Muscle layer of colon (tissue), 2 donors: ENCODE measurements around the gene TOE1.
A peak's percentile ranks its signal among the peaks of the same experiment; 100 is the strongest.

Experiments used
- H3K27ac ChIP-seq: one replicate; pipeline ENCODE4 v1.7.0; 2013; ENCODE audit warnings: low read depth, mild to moderate bottlenecking, low read length, moderate library complexity
- H3K27me3 ChIP-seq, 2 donors: one replicate each; pipeline ENCODE4 v1.7.0; 2013; ENCODE audit warnings: low read length in 2 of 2, mild to moderate bottlenecking in 2 of 2; ENCODE audit not compliant: insufficient read depth in 2 of 2, control insufficient read depth in 1 of 2
- H3K36me3 ChIP-seq: one replicate; pipeline ENCODE4 v1.7.0; 2013; ENCODE audit warnings: mild to moderate bottlenecking, low read length; ENCODE audit not compliant: insufficient read depth
- H3K4me1 ChIP-seq: one replicate; pipeline ENCODE4 v1.7.0; 2013; ENCODE audit warnings: mild to moderate bottlenecking, low read length; ENCODE audit not compliant: insufficient read depth
- H3K4me3 ChIP-seq, 2 donors: one replicate each; pipeline ENCODE4 v1.7.0; 2013; ENCODE audit warnings: low read length in 2 of 2, low read depth in 1 of 2, mild to moderate bottlenecking in 1 of 2, moderate library complexity in 1 of 2
- H3K9ac ChIP-seq: one replicate; pipeline ENCODE4 v1.7.0; 2013; ENCODE audit warnings: low read length
- H3K9me3 ChIP-seq: one replicate; pipeline ENCODE4 v1.7.0; 2013; ENCODE audit warnings: mild to moderate bottlenecking, low read length
- donor health status: abdominal sarcoma.
- donor health status: Adenocarcinoma of cecum.

The TOE1 gene

GRCh38 chr1:45305231-45305630 lies 34.7 kb upstream of the TOE1 start:
- Histone ChIP-seq H3K27me3 (no peaks in the 10 kb centered on the region), H3K27ac (no peak overlapping the region), H3K36me3 (no peaks in the 10 kb centered on the region), H3K4me3 (no peak overlapping the region), H3K4me1 (peaks cover 10% of the 10 kb centered on the region), H3K9me3 (no peaks in the 10 kb centered on the region), H3K9ac (no peak overlapping the region)

GRCh38 chr1:45306319-45306718 lies 33.7 kb upstream of the TOE1 start:
- Histone ChIP-seq H3K9me3 (no peaks in the 10 kb centered on the region), H3K4me3 (no peak overlapping the region), H3K4me1 (peaks cover 10% of the 10 kb centered on the region), H3K27me3 (no peaks in the 10 kb centered on the region), H3K9ac (no peak overlapping the region), H3K36me3 (no peaks in the 10 kb centered on the region), H3K27ac (no peak overlapping the region)

GRCh38 chr1:45306905-45307304 lies 33.1 kb upstream of the TOE1 start:
- H3K9me3 ChIP-seq: no peaks in the 10 kb centered on the region
- peaks cover 10% of the 10 kb centered on the region for H3K4me1 ChIP-seq
- no peak overlapping the region for H3K27ac ChIP-seq
- no peak overlapping the region for H3K4me3 ChIP-seq
- no peak overlapping the region for H3K9ac ChIP-seq
- no peaks in the 10 kb centered on the region for H3K36me3 ChIP-seq
- H3K27me3 ChIP-seq: no peaks in the 10 kb centered on the region

DNA sequence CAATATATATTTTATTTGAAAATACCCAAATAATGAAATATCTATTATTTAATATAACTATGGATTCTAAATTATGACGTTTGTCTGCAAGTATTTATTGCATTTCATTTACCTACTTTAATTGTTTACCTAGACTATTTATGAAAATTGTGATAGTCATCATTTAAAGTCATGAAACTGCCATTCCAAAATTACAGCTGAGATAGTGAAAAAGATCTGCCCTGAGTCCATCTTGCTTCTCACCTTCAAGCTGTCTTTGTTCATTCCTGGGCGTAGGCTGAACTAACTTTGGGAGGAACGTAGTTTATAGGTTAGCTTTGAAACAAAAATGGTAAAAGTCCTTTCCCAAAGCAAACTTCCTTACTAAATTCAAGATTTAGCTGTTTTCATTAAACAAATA lies 25.7 kb upstream of the TOE1 start:
- no peaks in the 10 kb centered on the region for H3K9me3 ChIP-seq
- no peaks in the 10 kb centered on the region for H3K4me1 ChIP-seq
- no peak overlapping the region for H3K4me3 ChIP-seq
- no peak overlapping the region for H3K27ac ChIP-seq
- no peak overlapping the region for H3K9ac ChIP-seq
- no peaks in the 10 kb centered on the region for H3K27me3 ChIP-seq
- H3K36me3 ChIP-seq: no peaks in the 10 kb centered on the region

- Histone ChIP-seq H3K4me1 (no peaks in the 10 kb centered on the region), H3K9ac (no peak overlapping the region), H3K27ac (no peak overlapping the region), H3K36me3 (no peaks in the 10 kb centered on the region), H3K9me3 (no peaks in the 10 kb centered on the region), H3K4me3 (no peak overlapping the region), H3K27me3 (no peaks in the 10 kb centered on the region)
Measured at GRCh38 chr1:45317166-45317565, 22.8 kb upstream of the TOE1 start.

GRCh38 chr1:45319761-45320160 lies 20.2 kb upstream of the TOE1 start:
- Histone ChIP-seq H3K9me3 (no peaks in the 10 kb centered on the region), H3K27me3 (no peaks in the 10 kb centered on the region), H3K4me1 (no peaks in the 10 kb centered on the region), H3K27ac (no peak overlapping the region), H3K36me3 (no peaks in the 10 kb centered on the region), H3K4me3 (no peak overlapping the region), H3K9ac (no peak overlapping the region)

- H3K4me1 ChIP-seq: peaks cover 3% of the 10 kb centered on the region
Measured at GRCh38 chr1:45321444-45321843, 18.5 kb upstream of the TOE1 start.

GRCh38 chr1:45322486-45323040 lies 17.4 kb upstream of the TOE1 start:
- no peak overlapping the region for H3K27ac ChIP-seq
- H3K9me3 ChIP-seq: no peaks in the 10 kb centered on the region
- peaks cover 5% of the 10 kb centered on the region for H3K4me1 ChIP-seq
- H3K27me3 ChIP-seq: peaks cover 0 to 2% of the 10 kb centered on the region in 2 donors
- no peak overlapping the region for H3K9ac ChIP-seq
- no peak overlapping the region for H3K4me3 ChIP-seq
- no peaks in the 10 kb centered on the region for H3K36me3 ChIP-seq

More at GRCh38 chr1:45321444-45321843, 18.5 kb upstream of the TOE1 start:
- no peaks in the 10 kb centered on the region for H3K9me3 ChIP-seq
- no peaks in the 10 kb centered on the region for H3K27me3 ChIP-seq
- H3K36me3 ChIP-seq: no peaks in the 10 kb centered on the region
- no peak overlapping the region for H3K9ac ChIP-seq
- no peak overlapping the region for H3K4me3 ChIP-seq
- no peak overlapping the region for H3K27ac ChIP-seq

DNA sequence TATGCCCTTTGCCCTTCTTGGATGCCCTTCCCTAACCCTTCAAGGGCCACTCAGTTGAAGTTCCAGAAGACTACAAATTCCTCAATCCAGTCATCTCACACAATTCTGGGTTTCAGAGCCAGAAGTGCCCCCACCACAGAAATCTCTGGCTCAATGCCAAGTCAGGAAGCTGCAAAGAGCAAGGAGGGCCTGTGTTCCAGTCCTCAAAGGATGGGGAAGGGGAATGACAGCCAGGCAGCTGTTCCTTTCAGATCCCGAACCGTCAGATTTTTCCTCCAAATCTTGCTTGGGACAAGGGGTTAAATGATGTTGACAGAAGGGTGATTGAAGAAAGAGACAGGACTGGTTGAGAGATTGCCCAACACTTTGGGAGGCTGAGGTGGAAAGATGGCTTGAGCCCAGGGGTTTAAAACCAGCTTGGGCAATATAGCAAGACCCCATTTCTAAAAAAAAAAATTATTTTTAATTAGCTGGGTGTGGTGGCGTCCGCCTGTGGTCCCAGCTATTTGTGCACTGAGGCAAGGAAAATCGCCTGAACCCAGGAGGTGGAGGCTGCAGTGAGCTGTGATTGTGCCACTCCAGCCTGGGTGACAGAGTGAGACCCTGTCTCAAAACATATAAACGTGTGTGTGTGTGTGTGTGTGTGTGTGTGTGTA lies 14.0 kb upstream of the TOE1 start:
- Histone ChIP-seq H3K4me1 (peaks cover 5% of the 10 kb centered on the region), H3K27me3 (peaks cover 0 to 8% of the 10 kb centered on the region in 2 donors), H3K27ac (no peak overlapping the region), H3K36me3 (peaks cover 4% of the 10 kb centered on the region), H3K9ac (no peak overlapping the region), H3K4me3 (peak overlapping the region in 1 of 2 donors; percentile 65), H3K9me3 (no peaks in the 10 kb centered on the region)

GRCh38 chr1:45326627-45327623 lies 13.0 kb upstream of the TOE1 start, which contains the start of gene HPDL:
TSS of gene HPDL (plus strand) at chr1:45326895. CDS start at chr1:45327149, 254 bp downstream.
- Histone ChIP-seq H3K9ac (no peak within 1 kb of the TSS), H3K27me3 (peaks cover 0 to 8% of the 10 kb centered on the region in 2 donors), H3K9me3 (no peaks in the 10 kb centered on the region), H3K4me1 (peaks cover 5% of the 10 kb centered on the region), H3K4me3 (peak within 1 kb of the TSS; percentile 40 to 65), H3K27ac (no peak within 1 kb of the TSS), H3K36me3 (peaks cover 14% of the 10 kb centered on the region)
